NCI-H2029 treated with DMSO at 0.1 percent for 48 hours (cell line): Measurements from ENCODE around the gene PRKCH.

Experiments used
- DNase-seq: peaks from one replicate; lab custom pipeline; 2025; lab: John Stamatoyannopoulos, UW

PRKCH gene

DNA sequence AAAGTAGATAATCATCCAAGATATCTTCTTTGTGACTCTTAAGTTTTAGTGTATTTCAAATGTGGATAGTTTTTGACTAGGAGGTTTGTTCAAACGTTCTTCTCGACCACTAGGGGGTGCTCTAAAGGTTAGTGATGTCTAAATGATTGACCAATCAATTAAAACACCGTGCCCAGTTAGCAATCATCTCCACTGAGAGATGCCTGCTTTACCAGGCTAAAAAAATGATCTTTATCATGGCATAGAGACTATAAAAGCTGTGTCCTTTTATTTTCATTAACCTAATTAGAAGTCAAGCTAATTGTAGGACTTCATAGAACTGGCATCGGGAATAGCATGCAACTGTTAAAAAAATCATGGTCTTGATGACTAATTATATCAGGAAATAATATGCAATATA, 153.9 kb downstream of the PRKCH start:
- DNase-seq, result peak; percentile 99

DNA sequence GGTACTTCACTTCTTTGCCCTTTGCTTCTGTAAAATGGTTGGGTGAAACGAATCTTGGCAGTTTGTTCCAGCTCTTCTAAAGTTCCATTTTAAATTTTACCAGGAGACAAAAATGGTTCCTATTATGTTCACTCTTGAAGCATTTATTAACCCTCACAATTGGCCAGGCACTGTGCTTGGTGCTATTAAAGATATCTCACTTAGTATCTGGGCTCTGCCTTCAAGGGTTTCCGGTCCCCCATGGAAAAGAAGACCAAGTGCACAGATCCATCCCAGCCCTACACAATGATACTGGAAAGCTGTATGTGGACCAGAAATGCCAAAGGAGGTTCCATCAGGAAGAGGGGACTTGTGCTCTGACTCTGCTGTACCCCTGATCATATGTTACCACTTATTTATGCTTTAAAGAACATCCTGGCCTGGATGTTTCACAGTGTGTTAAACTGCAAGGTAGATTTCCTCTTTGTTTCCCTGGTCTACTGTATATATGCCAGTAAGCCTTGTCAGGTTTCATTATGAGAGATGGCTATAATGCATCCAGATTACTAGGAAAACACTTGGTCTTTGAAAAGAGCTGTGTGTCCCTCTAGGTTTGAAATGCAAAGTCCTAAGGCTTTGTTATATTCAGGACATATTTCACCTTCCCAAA, 154.8 kb downstream of the PRKCH start:
- DNase-seq, result no peak

DNA sequence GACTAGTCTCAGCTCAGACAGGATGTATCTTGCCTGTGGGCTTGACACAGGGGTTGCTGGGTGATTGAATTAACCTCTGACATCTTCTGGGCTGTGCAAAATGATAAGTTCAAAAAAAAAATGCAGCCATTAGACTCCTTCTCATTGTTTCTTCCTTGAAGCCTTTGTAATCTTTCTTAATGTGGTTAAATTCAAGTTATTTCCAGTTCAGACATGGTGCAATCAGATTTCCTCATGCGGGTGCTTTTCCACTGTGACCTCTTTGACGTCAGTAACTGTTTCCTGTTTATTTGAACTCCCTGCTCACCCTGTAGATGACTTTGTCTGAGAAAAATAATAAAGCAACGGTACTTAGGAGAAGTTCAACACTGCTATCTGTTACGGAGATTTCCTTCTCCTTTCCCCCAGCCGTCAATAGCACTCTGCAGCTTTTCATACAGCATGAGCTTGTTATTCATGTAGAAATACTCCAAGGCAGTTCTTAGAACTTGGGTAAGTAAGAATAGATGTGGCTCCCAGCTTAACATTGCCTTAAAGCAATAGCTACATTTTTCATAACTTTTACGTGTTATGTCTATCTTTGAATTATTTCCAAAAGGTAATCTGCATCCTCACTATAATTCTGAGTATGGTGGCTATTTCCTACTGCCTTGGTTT, 155.5 kb downstream of the PRKCH start:
- no peak for DNase-seq

DNA sequence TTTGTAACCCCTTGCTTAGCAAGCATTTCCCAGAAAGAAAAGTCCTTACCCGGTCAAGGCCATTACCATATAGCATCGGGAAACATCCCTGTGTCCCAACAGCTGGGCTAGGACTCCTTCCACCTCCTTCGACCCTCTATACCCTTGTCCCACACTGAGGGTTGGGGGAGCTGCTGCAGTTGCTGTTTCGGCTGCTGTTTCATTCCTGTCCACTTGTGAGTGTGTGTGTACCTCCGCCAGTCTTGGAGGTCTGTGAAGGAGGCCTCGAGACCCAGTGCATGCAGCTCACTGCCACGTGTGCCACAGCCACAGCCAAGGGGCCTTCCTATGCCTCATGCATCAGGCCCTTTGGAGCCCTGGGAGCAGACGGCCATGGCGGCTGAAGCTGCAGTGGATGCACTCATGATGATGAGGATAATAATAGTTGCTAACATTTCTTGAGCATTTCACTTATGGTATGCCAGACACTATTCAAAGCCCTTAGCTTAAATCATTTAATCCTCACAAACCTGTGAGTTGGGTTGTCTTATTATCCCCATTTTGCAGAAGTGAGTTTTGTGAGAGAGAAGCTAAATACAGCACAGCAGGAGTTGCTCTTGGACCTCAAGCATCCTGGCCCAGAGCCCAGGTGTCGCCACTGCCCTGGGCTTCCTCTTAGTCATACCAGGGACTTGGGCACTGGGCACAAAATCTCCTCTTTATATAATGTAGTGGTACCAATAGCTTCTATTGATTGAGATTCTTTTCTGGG, 156.5 kb downstream of the PRKCH start:
- peak; percentile 91 for DNase-seq

DNA sequence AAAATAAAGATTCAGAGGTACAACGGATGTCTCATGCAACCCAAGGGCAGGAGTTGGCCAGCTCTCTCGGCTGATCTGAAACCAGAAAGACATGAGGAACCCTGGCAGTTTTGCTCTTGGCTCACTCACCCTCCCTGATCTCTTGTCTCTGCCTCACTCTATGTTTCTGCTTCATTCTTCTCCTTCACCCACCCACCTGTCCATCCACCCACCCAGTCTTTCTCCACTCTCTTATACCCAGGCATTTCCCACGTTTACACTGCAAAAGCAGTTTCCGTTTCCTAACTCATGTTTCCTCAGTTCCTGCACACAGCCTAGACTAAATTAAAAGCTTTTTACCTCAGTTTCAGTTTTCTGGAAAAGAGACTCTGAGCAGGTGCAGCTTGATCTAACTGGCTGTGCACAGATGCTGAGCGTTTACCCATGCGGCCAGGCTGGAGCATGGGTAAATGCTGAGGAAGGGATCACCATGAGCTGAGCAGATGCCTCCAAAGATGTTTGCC, 157.6 kb downstream of the PRKCH start:
- DNase-seq, result no peak

DNA sequence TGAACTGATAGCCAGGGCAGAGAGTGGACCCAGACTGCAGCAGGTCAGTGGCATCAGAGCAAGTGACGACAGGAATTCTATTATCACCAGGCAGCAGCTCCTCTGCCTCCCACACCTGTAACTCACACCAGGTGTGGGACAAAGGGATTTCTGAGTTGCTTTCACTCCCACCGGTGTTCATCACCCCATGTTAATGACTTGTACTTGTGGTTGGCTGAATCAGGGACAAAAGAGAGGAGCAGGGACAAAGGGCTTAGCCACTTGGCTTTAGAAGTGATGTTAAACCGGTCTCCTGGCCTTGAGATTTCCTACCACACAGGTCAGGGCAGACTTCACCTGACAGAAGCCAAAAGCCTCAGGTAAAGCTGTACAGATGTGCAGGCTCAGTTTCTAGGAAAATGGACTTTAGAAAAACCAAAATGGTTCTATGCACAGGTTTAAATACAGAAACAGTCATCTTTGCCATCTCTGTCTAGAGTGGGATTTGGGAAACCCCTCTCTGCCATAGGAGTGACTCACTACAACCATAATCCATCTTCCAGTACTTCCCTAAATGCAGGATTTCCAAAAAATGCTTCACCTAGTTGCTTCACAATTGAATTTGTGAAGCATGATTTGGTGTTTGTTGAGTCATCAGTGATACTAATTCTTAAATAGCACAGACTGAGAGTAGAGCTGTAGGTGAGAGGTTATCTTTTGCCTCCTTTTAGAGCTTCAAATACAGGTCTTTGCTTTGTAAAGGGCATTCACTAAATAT, 158.5 kb downstream of the PRKCH start:
- DNase-seq, result no peak

DNA sequence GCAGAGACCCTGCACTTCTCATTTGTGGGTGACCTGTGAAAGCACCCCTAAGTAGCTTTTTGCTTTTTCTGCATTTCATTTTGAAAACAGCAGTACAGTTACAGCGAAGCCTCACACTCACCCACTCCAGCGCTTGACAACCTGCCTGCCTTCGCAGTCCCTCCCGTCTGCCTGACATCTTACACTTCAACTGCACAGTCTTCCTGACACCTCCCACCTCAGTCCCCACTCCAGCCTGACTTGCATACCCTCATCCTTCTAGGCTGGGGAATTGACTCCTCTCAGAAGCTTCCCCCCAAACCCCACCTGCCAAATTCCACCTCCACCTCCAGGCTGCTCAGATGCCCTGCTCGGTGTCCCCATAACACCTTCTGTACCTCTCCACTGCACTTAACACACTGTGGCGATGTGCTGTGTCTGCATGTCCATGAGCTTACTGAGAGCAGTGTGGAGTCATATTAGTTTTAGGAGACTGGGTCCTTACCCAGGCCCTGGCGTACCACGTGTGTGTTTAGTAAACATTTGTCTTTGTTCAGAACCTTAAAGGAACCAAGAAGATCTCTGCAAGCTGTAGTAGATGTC, 159.4 kb downstream of the PRKCH start:
- no peak for DNase-seq

DNA sequence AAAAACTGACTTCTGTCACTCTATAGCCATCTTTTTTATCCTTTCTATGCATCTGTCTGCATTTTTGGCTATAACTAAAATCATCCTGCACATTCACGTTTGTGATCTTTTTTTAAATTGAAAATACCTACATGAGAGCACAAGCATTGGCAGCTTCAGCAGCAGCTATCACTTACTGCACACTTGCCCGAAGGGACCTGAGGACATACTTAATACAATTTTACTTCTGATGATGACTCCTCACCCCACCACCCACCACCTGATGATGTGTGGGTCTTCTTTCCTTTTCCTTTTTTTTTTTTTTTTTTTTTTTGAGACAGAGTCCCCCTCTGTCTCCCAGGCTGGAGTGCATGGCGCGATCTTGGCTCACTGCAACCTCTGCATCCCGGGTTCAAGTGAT, 160.3 kb downstream of the PRKCH start:
- DNase-seq, result no peak

DNA sequence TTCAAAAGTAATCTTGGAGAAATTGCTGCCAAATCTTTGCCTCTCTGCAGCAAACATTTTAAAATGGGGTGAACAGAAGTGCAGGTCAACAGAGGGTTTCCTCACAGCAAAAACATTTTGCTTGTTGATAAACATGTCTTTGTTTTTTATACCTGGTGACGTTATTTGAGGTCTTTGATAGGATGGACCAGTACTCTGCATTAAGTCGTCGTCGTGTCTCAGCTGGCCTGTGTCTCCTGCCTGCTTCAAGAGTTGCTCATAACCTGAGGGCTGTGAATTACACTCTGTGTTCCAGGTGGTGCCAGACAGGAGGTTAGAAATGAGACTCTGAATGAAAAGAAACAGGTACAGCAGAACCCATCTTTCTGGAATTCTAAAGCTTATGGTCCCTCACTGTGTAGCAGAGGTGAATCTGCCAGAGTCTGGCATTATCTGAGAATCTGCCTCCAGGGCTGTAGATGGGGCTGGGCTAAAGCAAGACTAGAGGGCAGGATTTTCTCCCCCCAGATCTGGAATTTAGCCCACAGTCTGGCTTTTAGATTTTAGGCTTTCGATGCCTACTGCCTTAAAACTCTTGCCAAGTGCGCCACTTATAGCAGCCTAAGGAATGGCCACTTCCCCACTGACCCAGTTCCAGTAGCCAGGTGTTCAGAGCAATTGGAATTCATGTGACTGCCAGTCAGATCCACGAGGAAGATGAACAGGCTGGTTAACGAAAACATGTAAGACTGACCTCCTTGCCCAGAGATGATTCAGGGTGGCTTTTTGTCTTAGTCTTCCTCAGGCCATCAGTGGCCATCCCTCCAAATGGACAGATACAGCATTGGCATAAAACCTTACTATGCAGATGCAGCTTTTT, 161.2 kb downstream of the PRKCH start:
- DNase-seq, result no peak

DNA sequence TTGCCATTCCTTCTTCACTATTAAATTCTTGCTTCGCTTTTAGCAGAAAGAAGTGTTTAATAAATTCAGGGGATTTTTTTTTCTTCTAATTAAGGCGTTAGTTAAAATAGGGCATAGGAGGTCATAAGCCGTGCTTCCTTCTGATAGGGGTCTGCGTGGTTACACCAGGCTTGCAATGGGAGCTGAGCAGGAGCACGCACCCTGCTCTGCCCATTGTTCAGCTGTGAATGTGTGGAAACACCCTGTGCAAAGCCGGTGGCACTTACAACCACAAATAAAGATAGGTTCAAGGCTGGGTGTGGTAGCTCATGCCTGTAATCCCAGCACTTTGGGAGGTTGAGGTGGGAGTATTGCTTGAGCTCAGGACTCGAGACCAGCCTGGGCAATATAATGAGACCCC, 162.1 kb downstream of the PRKCH start:
- no peak for DNase-seq

DNA sequence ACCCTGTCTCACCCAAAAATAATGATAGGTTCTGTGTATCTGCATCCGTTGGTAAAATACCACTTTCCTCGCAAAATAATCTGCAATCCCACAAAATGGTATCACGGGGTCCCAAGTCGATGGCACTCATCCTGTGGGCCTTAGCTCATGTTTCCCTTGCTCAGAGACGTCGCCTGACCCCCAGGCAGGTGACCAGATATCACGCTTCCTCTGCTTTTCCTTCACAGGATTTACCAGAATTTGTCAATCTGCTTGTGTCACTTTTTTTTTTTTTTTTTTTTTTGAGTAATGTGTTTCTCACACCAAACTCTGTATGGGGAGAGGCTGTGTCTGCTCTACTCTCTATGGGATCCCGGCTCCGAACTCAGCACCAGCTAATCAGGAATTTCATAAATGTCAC, 162.7 kb downstream of the PRKCH start:
- no peak for DNase-seq

DNA sequence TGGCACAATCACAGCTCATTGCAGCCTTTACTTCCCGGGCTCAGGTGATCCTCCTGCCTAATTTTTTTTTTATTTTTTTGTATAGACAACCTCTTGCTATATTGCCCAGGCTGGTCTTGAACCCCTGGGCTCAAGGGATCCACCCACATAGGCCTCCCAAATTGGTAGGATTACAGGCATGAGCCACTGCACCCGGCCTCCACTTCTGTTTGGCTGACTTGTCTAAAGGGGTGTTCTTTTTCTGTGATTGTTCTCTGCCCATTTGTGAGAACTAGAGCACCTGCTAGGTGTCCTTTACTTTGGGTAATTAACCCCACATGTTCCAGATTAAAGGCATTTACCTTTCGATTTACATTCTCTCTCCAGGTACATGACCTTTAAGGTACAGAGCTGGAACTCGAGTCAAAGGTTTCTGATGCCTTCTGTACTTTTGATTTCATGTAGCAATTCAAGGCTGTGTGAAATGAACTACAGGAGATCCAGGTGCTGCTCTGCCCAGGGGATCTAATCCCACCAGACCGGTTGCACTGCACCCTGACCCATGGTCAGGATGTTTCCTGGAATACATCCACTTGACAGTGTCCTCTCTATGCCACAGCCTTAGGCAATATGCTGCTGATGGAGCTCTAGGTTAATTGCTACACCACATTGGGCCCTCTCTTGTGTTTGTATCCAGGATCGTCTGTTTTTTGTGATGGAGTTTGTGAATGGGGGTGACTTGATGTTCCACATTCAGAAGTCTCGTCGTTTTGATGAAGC, 163.6 kb downstream of the PRKCH start:
- DNase-seq, result no peak

DNA sequence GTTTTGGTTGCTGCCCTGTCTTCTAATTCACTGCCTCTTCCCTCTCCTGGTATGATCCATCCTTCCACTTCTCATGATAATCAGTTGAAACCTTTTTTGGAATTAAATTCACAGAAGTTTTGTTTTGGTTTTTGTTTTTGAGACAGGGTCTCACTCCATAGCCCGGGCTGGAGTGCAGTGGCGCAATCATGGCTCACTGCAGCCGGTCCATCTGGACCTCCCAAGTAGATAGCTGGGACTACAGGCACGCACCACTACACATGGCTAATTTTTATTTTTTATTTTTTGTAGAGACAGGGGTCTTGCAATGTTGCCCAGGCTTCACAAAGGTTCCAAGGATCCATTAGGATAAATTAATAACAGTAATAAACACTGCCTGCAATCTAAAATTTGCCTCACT, 164.3 kb downstream of the PRKCH start:
- DNase-seq, result no peak

DNA sequence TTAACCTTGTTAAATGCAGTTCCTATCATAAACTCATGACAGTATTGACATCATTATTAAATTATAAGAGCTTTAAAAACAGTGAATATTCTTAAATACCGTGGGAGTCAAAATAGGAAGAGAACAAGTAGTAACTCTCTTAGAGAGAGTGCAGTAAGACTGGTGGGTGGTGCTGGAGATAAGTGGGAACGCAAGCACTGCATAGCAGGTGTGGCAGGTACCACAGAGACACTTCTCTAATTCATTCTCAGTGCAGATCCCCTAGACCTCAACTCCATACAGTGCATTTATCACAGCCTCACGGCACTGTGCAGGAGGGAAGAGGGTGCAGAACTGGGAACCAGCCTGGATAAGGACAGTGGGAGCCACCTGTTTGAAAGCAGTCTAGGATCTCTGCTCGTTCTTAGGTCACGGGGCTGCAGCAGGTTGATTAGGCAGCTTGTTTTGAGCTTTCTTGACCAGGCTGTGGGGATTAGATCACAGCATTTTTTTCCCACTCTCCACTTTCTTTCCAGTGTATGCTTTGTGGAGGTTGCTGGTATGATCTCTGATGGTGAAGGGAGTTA, 165.6 kb downstream of the PRKCH start:
- DNase-seq, result no peak

DNA sequence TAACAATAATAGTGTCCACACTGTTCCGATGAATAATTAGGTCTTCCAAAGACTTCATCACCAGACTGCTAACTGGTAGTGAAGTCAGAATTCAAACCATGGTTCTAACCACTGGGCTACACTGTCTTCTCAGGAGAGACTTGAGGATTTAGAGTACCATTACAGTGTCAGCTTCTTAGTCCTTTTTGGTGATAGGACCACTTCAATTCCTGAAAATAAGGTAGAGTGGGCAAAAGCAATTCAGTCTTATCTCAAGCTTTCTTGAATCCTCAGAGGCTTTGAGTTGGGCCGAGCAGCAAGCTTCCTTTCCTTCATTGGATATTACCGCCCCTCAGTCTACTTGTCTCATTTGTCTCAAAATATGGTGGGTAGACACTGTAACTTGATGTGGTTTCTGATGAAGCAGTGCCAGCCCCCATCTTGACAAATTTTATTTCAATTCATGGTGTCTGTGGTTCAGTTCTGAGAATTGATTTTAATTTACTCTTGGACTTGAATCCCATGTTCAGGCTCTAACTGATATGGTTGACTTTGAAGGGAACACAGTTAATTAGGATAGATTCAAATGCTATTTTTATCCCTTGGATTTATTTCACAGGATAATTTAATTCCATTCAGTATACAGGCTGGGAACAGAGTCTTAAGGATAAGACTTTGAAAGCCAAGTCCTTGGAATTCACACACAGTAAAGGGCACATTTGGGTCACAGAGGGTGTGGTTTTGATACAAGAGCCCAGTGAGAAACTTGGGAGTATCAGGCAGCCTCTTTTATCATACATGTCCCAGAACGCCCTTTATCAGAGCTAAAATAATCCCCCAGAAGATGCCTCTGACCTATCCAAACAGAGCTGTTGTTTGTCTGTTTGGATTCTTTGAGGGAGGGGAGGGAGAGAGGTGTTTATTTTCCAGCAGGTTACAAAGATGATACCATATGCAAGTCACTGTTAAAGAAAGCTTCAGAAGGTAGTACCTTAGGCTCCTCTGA, 167.3 kb downstream of the PRKCH start:
- DNase-seq, result no peak

DNA sequence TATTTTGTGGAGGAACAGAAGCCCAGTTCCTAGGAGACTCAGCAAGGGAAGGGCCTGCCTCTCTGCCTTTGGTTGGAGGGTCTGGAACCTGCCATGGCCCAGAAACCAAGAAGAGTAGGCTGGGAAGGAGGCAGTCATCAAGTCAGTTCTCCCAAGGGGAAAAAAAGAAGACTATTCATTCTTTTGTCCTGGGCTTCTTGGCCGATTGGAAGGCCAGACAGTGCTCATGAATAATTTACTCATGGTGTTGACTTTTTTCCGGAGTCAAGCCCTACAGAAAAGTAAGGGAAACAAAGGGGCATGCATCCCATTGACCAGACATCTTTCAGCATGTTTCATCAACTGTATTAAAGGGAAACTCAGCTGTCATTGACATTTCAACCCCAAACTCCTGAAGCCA, 168.1 kb downstream of the PRKCH start:
- DNase-seq, result no peak

DNA sequence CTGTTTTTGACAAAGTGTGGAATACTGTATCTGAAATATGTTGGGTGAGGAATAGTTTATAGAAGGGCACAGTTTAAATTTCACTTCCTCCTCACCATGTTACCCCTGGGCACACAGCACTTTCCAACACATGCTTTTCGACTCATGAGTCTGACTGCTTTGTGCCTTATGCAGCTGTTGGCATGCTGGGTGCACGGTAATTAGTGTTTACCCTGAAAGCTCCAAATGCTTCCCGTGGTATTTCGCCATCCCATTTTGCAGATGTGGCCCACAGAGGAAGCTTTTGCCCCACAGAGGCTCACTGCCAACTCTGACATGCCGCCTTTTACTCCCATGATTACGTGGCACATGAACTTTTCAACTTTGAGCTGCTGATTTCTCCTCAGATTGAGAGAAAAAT, 168.6 kb downstream of the PRKCH start:
- no peak for DNase-seq

DNA sequence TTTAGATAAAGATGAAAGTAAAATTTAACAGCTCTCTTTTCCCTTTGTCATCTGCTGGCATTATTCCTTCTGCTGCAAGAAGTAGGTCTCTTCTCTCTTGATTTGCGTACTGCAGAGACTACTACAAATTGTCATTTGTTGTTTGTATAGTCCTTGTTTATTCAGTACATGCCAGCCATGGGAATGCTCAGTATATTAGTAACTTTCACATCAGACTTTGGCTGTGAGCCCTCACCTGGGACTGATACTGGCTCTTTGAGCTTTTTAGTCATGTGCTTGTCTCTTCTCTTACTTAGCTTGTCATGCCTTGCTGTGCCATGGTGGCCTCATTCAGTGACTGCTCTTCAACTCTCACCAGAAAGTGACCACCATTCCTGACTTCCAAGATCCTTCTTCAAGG, 169.8 kb downstream of the PRKCH start:
- peak; percentile 65 for DNase-seq
